H1 (cell line): ENCODE results near the gene SH3PXD2B. TPM values are rescaled to one million over a fixed set of nuclear protein-coding genes. Genes with fewer than 3 reads are reported as not detected.

Experiments used
- EGR1 ChIP-seq: IDR thresholded peaks from 2 replicates; pipeline ENCODE4 v1.6.1; 2011; ENCODE audit warnings: low read depth, low read length, borderline replicate concordance
- EZH2 ChIP-seq: fragments of 200-600 bp; sonication (generic); IDR thresholded peaks from 2 replicates; pipeline ENCODE4 v1.7.1; 2012; ENCODE audit warnings: low read depth, mild to moderate bottlenecking, moderate library complexity, low read length, inconsistent platforms; ENCODE audit not compliant: severe bottlenecking
- NANOG ChIP-seq: IDR thresholded peaks from 2 replicates; pipeline ENCODE4 v1.6.1; 2011; ENCODE audit warnings: low read length, low read depth, mild to moderate bottlenecking, inconsistent platforms; ENCODE audit not compliant: insufficient read depth, poor library complexity, severe bottlenecking
- NRF1 ChIP-seq: IDR thresholded peaks from 2 replicates; pipeline ENCODE4 v1.6.1; 2011; ENCODE audit warnings: mild to moderate bottlenecking, low read depth, low read length, improper control_type of control experiment
- RBBP5 ChIP-seq: IDR thresholded peaks from 2 replicates; pipeline ENCODE4 v1.7.1; 2012; ENCODE audit warnings: low read depth, mild to moderate bottlenecking, inconsistent platforms, low read length, moderate library complexity, borderline replicate concordance
- RNF2 ChIP-seq: fragments of 200-900, 300-1000 bp; sonication (generic); IDR thresholded peaks from 2 replicates; pipeline ENCODE4 v1.7.1; 2016; ENCODE audit warnings: borderline replicate concordance, low read depth, mild to moderate bottlenecking, antibody characterized with exemption, low read length; ENCODE audit not compliant: poor library complexity, severe bottlenecking; ENCODE audit errors: missing control alignments
- SIN3A ChIP-seq, 2 experiments: IDR thresholded peaks in 1 of 2; conservative IDR thresholded peaks in 1 of 2; 2 replicates each; pipeline ENCODE4 v1.6.1; 2011 to 2012; ENCODE audit warnings: low read length in 2 of 2, improper control_type of control experiment in 1 of 2, low read depth in 1 of 2, mild to moderate bottlenecking in 1 of 2
- polyA plus RNA-seq, 7 experiments: library from polyadenylated mRNA; depleted of rRNA in 3 of 7; stranded (reverse) in 5 of 7; unstranded in 2 of 7; fragments of >200 nt in 5 of 7; fragments of 200-250 nt in 2 of 7; gene quantifications; 1 replicate in 5 of 7; 2 replicates in 1 of 7; 4 replicates in 1 of 7; pipeline versions ENCODE4 v1.2.1 to v1.2.3, GENCODE V29; 2011 to 2013; ENCODE audit warnings: missing spikeins in 2 of 7, mixed read lengths in 2 of 7
- total RNA-seq: library from RNA; stranded (reverse); fragmentation: NEBNext Ultra II Directional; extraction: Animal tissue kit (Norgen Biotek cat#: 25700); gene quantifications from 2 replicates; pipeline ENCODE4 v1.2.1, GENCODE V29; 2021

Gene SH3PXD2B
- total and polyA plus RNA-seq, 2 of the 8 experiments (the other 6 are each of a cell fraction or from before 2014, with no cell fraction given): 32.9 to 72.9 TPM

GRCh38 chr5:172347496-172348052, 106.8 kb downstream of the SH3PXD2B start (continued):
- TF ChIP-seq NANOG (no peak), RBBP5 (no peak), SIN3A (conservative IDR thresholded peaks at IDR 0.05 in 1 of 2, IDR thresholded peaks at IDR 0.05 in 1 of 2; ENCODE audit: low read depth in 1 of 2, low read length in 2 of 2) (no peak), NRF1 (no peak), RNF2 (no peak), EGR1 (no peak), EZH2 (no peak)
